Adrenal gland (tissue), 12 donors: Measurements from ENCODE around the gene MACF1. TPM values are rescaled to one million over a fixed set of nuclear protein-coding genes. Genes with fewer than 3 reads are reported as not detected.

ENCODE experiments used
- DNase-seq, 7 donors: peaks; one replicate each; pipeline ENCODE4 v3.0.0-alpha.2; 2019 to 2020
- H3K27ac ChIP-seq, 5 donors: fragments of 200-600 bp; sonication (generic) in 4 of 5; 1 replicate in 3 of 5; 2 replicates in 2 of 5; pipeline versions ENCODE4 v1.5.1 to v1.8.0; 2016 to 2020; ENCODE audit warnings: mild to moderate bottlenecking in 1 of 5
- H3K27me3 ChIP-seq: fragments of 200-600 bp; 2 replicates; pipeline ENCODE4 v1.8.0; 2021
- H3K36me3 ChIP-seq, 2 donors: fragments of 200-600 bp; replicated peaks in 1 of 2; 1 replicate in 1 of 2; 2 replicates in 1 of 2; pipeline versions ENCODE4 v1.5.1 to v1.8.0; 2018 to 2022
- H3K4me1 ChIP-seq, 2 donors: fragments of 200-600 bp; replicated peaks in 1 of 2; 1 replicate in 1 of 2; 2 replicates in 1 of 2; pipeline versions ENCODE4 v1.5.1 to v1.8.0; 2018 to 2021
- H3K4me3 ChIP-seq, 4 donors: fragments of 200-600 bp; sonication (generic) in 3 of 4; one replicate each; pipeline ENCODE4 v1.5.1; 2016 to 2018
- H3K9me3 ChIP-seq, 3 donors: fragments of 200-600 bp; sonication (generic) in 1 of 3; replicated peaks in 1 of 3; 1 replicate in 2 of 3; 2 replicates in 1 of 3; pipeline versions ENCODE4 v1.5.1 to v1.8.0; 2016 to 2021
- POLR2A ChIP-seq, 2 donors: fragments of 450-650 bp; IDR thresholded peaks; one replicate each; pipeline ENCODE4 v1.6.1; 2017; ENCODE audit warnings: antibody characterized with exemption in 2 of 2, mild to moderate bottlenecking in 2 of 2, moderate library complexity in 1 of 2
- WGBS, 4 donors: extraction: QIAGEN DNeasy Blood & Tissue Kit in 2 of 4; methylation state at CpG; one replicate each; pipeline versions ENCODE4 v1.1.5 to v1.1.7; 2013 to 2017; 5-methylcytosine and 5-hydroxymethylcytosine counted together
- intact Hi-C, 2 donors: fragments of 100-400 bp; cut with DNase I; formaldehyde crosslinking; loops; one replicate each; pipeline versions ENCODE4 v1.14.1 to v1.15.0; 2022 to 2023
- polyA plus RNA-seq, 3 donors: library from polyadenylated mRNA; stranded (reverse); fragments of 200-250 nt in 2 of 3; fragments of 350-450 nt in 1 of 3; fragmentation: Illumina TruSeq in 1 of 3; extraction: RNeasy Lipid Tissue Mini Kit (QIAGEN cat#74804) in 1 of 3; gene quantifications; one replicate each; pipeline ENCODE4 v1.2.3, GENCODE V29; 2013 to 2014
- total RNA-seq, 9 donors: library from RNA; depleted of rRNA in 4 of 9; stranded (reverse); fragments of >200 nt in 4 of 9; fragments of 120-200 nt in 1 of 9; fragmentation: NEBNext Ultra II Directional in 1 of 9; extraction: Animal tissue kit (Norgen Biotek cat#: 25700) in 1 of 9; gene quantifications; one replicate each; pipeline versions ENCODE4 v1.1.0 to v1.2.4, GENCODE V29; 2013 to 2023
- TF ChIP-seq, protein P1 (sequence below), 6 experiments: fragments of 450-650 bp in 4 of 6; fragments of 200-600 bp in 2 of 6; sonication (generic) in 1 of 6; IDR thresholded peaks; 1 replicate in 5 of 6; 2 replicates in 1 of 6; pipeline versions ENCODE4 v1.5.1 to v1.8.0; 2016 to 2021; ENCODE audit warnings: antibody characterized with exemption in 6 of 6, mild to moderate bottlenecking in 2 of 6, moderate library complexity in 1 of 6
- donor health status: healthy with polysubstance abuse.
- donor health status: Bipolar disorder and iron deficiency.
- donor health status: DM: yes; HTN: yes; CAD: no.
- donor health status: DM: no; HTN: no; CAD: no.
- donor health status: DM: no; HTN: no; CAD: no.
- donor health status: DM: yes; HTN: yes; CAD: no.

The MACF1 gene
- total and polyA plus RNA-seq, 12 donors: 85.1 to 334 (median 219) TPM

DNA sequence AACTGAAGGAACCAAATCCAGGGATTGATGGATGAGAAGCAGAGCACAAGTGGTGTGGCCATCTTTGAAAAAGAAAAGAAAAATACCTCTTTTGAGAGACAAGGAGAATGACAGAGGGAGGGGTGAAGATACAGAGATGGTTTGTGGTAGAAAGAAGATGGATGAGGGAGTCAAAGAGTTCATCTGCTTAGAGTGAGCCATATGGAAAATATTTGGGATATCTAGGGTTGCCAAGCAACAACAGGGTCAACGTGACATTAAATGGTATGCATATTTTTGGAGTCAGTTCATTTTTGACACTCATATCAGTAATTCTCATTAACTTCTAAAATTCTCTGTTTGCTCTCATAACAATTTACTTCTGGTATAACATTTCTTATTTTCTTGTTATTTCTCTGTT, 50.7 kb downstream of the MACF1 start:
- Histone ChIP-seq H3K4me1 (peaks cover 22 to 34% of the 10 kb centered on the region in 2 donors), H3K4me3 (no peak overlapping the region), H3K27me3 (no peaks in the 10 kb centered on the region), H3K36me3 (peaks cover 0 to 29% of the 10 kb centered on the region in 2 donors), H3K27ac (no peak overlapping the region), H3K9me3 (no peaks in the 10 kb centered on the region)
- intact Hi-C loops: loop anchor here (5.0 to 10.0 kb wide), 3 partner anchors 60 to 150 kb away; no protein-coding TSS in a partner anchor
- DNase-seq: no peak
- 53 to 66% (median 62%) methylated on average over 1 of the region's 1 CpG for WGBS, 4 donors
- no peak for TF ChIP-seq POLR2A (IDR thresholded peaks at IDR 0.05)
- TF ChIP-seq, protein P1, sequence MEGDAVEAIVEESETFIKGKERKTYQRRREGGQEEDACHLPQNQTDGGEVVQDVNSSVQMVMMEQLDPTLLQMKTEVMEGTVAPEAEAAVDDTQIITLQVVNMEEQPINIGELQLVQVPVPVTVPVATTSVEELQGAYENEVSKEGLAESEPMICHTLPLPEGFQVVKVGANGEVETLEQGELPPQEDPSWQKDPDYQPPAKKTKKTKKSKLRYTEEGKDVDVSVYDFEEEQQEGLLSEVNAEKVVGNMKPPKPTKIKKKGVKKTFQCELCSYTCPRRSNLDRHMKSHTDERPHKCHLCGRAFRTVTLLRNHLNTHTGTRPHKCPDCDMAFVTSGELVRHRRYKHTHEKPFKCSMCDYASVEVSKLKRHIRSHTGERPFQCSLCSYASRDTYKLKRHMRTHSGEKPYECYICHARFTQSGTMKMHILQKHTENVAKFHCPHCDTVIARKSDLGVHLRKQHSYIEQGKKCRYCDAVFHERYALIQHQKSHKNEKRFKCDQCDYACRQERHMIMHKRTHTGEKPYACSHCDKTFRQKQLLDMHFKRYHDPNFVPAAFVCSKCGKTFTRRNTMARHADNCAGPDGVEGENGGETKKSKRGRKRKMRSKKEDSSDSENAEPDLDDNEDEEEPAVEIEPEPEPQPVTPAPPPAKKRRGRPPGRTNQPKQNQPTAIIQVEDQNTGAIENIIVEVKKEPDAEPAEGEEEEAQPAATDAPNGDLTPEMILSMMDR (IDR thresholded peaks at IDR 0.05): no peak

DNA sequence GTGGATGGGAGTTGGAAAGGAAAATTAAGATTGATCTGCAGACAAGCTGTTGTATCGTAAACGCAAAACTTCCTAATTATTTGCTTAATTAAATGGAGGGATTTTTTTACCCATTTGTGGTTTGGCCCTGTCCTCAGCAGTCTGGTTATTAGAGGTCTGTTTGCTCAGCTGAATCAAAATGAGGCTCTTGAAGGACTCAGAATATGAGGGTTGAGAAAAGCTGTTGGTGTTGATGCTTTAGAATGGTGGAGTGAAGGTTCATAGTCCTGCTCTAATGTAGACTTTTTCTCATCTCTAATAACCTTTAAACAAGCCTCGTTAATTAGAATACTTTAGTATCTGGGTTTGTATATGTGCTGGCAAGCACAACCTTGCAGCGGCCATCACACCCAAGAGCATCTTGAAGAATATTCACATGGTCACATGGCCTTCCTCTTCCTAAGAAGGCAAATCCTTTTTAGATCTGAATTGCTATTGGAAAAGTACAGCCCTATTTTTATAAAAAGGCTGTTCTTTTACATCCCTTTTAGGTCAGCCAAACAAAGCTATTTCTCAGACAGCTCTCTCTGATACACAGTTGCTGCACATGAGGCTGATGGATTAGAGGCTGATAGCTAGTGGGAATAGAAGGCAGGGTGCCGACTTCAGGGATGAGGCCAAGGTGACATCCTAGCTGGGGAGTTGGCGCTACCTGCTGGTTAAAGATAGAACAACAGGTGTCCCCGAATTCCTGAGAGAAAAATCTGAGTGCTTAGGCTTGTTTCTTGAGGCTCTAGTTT, 53.8 kb downstream of the MACF1 start:
- WGBS, 4 donors: 40 to 48% (median 42%) methylated on average over 7 of the region's 7 CpGs
- no peaks in the 10 kb centered on the region for H3K27me3 ChIP-seq
- no peaks in the 10 kb centered on the region for H3K9me3 ChIP-seq
- intact Hi-C loops: loop anchor here (5.0 to 10.0 kb wide), 3 partner anchors 64 to 154 kb away; no protein-coding TSS in a partner anchor
- peaks cover 0 to 9% of the 10 kb centered on the region in 2 donors for H3K4me1 ChIP-seq
- no peak for TF ChIP-seq POLR2A (IDR thresholded peaks at IDR 0.05)
- TF ChIP-seq, protein P1 (IDR thresholded peaks at IDR 0.05): peak; percentile 76 to 95 (median 90)
- H3K36me3 ChIP-seq: peaks cover 0 to 29% of the 10 kb centered on the region in 2 donors
- peak overlapping the region in 3 of 5 donors; percentile 21 to 63 (median 23) for H3K27ac ChIP-seq
- DNase-seq: peak; percentile 74 to 93 (median 85)
- H3K4me3 ChIP-seq: no peak overlapping the region

DNA sequence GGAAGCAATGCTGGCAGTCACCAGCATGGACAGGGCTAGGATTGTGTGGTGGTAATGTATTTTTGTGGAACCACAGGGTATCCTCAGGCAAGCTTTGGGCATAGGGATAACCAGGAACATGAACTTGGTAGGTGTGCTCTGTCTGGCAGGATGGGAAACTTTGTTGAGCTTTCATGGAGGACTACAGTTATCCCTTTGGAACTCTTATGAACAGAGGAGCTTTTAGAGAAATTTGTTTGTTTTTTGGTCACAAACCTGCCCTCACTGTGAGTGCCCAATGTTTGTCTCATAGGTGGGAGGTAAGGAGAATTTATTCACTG, 54.4 kb downstream of the MACF1 start:
- TF ChIP-seq, protein P1 (IDR thresholded peaks at IDR 0.05): peak in 1 of 6 experiments; percentile 3
- TF ChIP-seq POLR2A (IDR thresholded peaks at IDR 0.05): no peak
- Histone ChIP-seq H3K36me3 (peaks cover 0 to 29% of the 10 kb centered on the region in 2 donors), H3K4me3 (no peak overlapping the region), H3K27me3 (no peaks in the 10 kb centered on the region), H3K4me1 (peaks cover 0 to 9% of the 10 kb centered on the region in 2 donors), H3K27ac (peak overlapping the region in 3 of 5 donors; percentile 21 to 63 (median 23)), H3K9me3 (no peaks in the 10 kb centered on the region)
- intact Hi-C loops: loop anchor here (5.0 to 10.0 kb wide), 3 partner anchors 64 to 154 kb away; no protein-coding TSS in a partner anchor
- DNase-seq: no peak

DNA sequence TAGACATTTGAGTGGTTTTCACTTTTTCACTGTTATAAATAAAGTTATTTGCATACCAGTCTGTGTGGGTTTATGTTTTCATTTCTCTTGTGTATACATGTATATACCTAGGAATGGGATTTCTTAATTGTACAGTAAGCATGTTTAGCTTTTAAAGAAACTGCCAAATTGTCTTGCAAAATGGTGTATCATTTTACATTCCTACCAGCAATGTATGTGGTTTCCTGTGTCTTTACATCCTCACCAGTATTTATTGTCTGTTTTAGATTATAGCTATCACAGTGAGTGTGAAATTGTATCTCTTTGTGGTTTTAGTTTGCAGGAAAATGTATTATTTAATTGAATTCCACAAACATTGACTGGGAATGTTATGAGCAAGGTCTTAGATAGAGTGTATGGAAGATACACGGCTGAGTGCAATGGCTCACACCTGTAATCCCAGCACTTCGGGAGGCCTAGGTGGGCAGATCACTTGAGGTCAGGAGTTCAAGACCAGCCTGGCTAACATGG, 57.3 kb downstream of the MACF1 start:
- Histone ChIP-seq H3K4me1 (peaks cover 0 to 6% of the 10 kb centered on the region in 2 donors), H3K27ac (no peak overlapping the region)

More for the DNA sequence above, 57.3 kb downstream of the MACF1 start:
- DNase-seq: no peak
- intact Hi-C loops: no loop called here
- peaks cover 0 to 17% of the 10 kb centered on the region in 2 donors for H3K36me3 ChIP-seq
- H3K4me3 ChIP-seq: no peak overlapping the region
- H3K27me3 ChIP-seq: no peaks in the 10 kb centered on the region
- WGBS, 4 donors: 81 to 98% (median 89%) methylated on average over 2 of the region's 2 CpGs
- TF ChIP-seq POLR2A (IDR thresholded peaks at IDR 0.05): no peak
- TF ChIP-seq, protein P1 (IDR thresholded peaks at IDR 0.05): no peak
- no peaks in the 10 kb centered on the region for H3K9me3 ChIP-seq
